Measurements from ENCODE around the gene ST6GAL1.

Gene ST6GAL1

GRCh38 chr3:187084126-187084525 is 153.8 kb downstream of the ST6GAL1 start:
- DNase-seq = no peak

- no peak for DNase-seq
Measured at GRCh38 chr3:187084580-187084979, 154.3 kb downstream of the ST6GAL1 start.

- no peak for DNase-seq
Measured at GRCh38 chr3:187085021-187085666, 154.8 kb downstream of the ST6GAL1 start.

- no peak for DNase-seq
Measured at GRCh38 chr3:187085933-187086332, 155.6 kb downstream of the ST6GAL1 start.

GRCh38 chr3:187086831-187087230 is 156.5 kb downstream of the ST6GAL1 start:
- no peak for DNase-seq

- no peak for DNase-seq
Measured at GRCh38 chr3:187088701-187089100, 158.4 kb downstream of the ST6GAL1 start.

GRCh38 chr3:187093320-187093719 is 163.0 kb downstream of the ST6GAL1 start:
- no peak for DNase-seq

- no peak for DNase-seq
Measured at GRCh38 chr3:187098923-187099512, 168.7 kb downstream of the ST6GAL1 start.

GRCh38 chr3:187101184-187102072 is 171.1 kb downstream of the ST6GAL1 start:
- DNase-seq = peak; percentile 41 to 62

GRCh38 chr3:187102073-187102634 is 171.8 kb downstream of the ST6GAL1 start:
- no peak for DNase-seq

- no peak for DNase-seq
Measured at GRCh38 chr3:187103251-187103650, 172.9 kb downstream of the ST6GAL1 start.

- no peak for DNase-seq
Measured at GRCh38 chr3:187104342-187104741, 174.0 kb downstream of the ST6GAL1 start.

- DNase-seq = no peak
Measured at GRCh38 chr3:187104933-187105332, 174.6 kb downstream of the ST6GAL1 start.

GRCh38 chr3:187105700-187106099 is 175.4 kb downstream of the ST6GAL1 start:
- no peak for DNase-seq

GRCh38 chr3:187107989-187108388 is 177.7 kb downstream of the ST6GAL1 start:
- no peak for DNase-seq

- DNase-seq = no peak
Measured at GRCh38 chr3:187110156-187110555, 179.8 kb downstream of the ST6GAL1 start.

GRCh38 chr3:187112934-187113793 is 182.8 kb downstream of the ST6GAL1 start:
- no peak for DNase-seq

GRCh38 chr3:187114511-187114910 is 184.2 kb downstream of the ST6GAL1 start:
- no peak for DNase-seq

GRCh38 chr3:187120326-187120725 is 190.0 kb downstream of the ST6GAL1 start:
- DNase-seq = no peak

- DNase-seq = no peak
Measured at GRCh38 chr3:187122261-187122660, 191.9 kb downstream of the ST6GAL1 start.

- no peak for DNase-seq
Measured at GRCh38 chr3:187125319-187126031, 195.1 kb downstream of the ST6GAL1 start.

All from stimulated activated CD4-positive, alpha-beta T cell treated with anti-CD3 and anti-CD28 coated beads, Interleukin-4, amount 100 ng/mL, for 4 hours (primary cell).